GM12878 (cell line): ENCODE results near the gene CCDC34. TPM values are rescaled to one million over a fixed set of nuclear protein-coding genes. Genes with fewer than 3 reads are reported as not detected.

Source experiments
- ATAC-seq: fragments of 200-7000 bp; cut with Tn5 transposase; 3 replicates; pipeline ENCODE4 v1.9.1; 2020; ENCODE audit warnings: mild to moderate bottlenecking, moderate library complexity
- BruUV-seq: library from RNA; stranded (reverse); fragments of 400-500 nt; replicated peaks from 2 replicates; lab custom pipeline; 2021; lab: Mats Ljungman, UMichigan
- CTCF ChIA-PET: fragments of 300-600 bp; sonication (Branson Sonifier 250); formaldehyde crosslinking; extraction: SDS; loops from one replicate; lab custom pipeline; 2021; ENCODE audit warnings: inconsistent platforms; lab: Yijun Ruan, JAX
- POLR2A ChIA-PET: fragments of 350-600 bp; formaldehyde crosslinking; extraction: SDS; loops from one replicate; lab custom pipeline; 2021; ENCODE audit warnings: inconsistent platforms; lab: Charles Lee
- RAD21 ChIA-PET: fragments of 300-600 bp; sonication (Branson Sonifier 250); formaldehyde crosslinking; loops from one replicate; lab custom pipeline; 2023; ENCODE audit warnings: antibody characterized with exemption; ENCODE audit not compliant: unreplicated experiment; lab: Charles Lee
- SMC1A ChIA-PET: fragments of 300-600 bp; sonication (Branson Sonifier 250); formaldehyde crosslinking; loops from one replicate; lab custom pipeline; 2023; ENCODE audit not compliant: unreplicated experiment, uncharacterized antibody; lab: Charles Lee
- DNase-seq: peaks from one replicate; pipeline ENCODE4 v3.0.0-alpha.2; 2011; ENCODE audit warnings: low read depth, low spot score
- FAIRE-seq: peaks from 3 replicates; lab custom pipeline; 2011; peaks lifted over from hg19 to GRCh38; lab: Jason Lieb, UNC
- H2AFZ ChIP-seq: 2 replicates; pipeline ENCODE4 v1.6.0; 2011; ENCODE audit warnings: low read depth, low read length, control low read depth; ENCODE audit not compliant: control insufficient read depth
- H3K27ac ChIP-seq: 2 replicates; pipeline ENCODE4 v1.5.1; 2011; ENCODE audit warnings: control low read depth; ENCODE audit not compliant: control insufficient read depth, insufficient read depth
- H3K27me3 ChIP-seq, 2 experiments: replicated peaks in 1 of 2; 2 replicates each; pipeline versions ENCODE4 v1.6.0 to v1.6.1; 2011; ENCODE audit warnings: low read length in 1 of 2; ENCODE audit not compliant: control insufficient read depth in 2 of 2, insufficient read depth in 2 of 2
- H3K36me3 ChIP-seq, 2 experiments: 2 replicates each; pipeline ENCODE4 v1.5.1; 2011; ENCODE audit warnings: low read length in 1 of 2; ENCODE audit not compliant: control insufficient read depth in 2 of 2, insufficient read depth in 2 of 2
- H3K4me1 ChIP-seq: 2 replicates; pipeline ENCODE4 v1.6.1; 2011; ENCODE audit warnings: mild to moderate bottlenecking, low read length, moderate library complexity, mixed read lengths; ENCODE audit not compliant: control insufficient read depth, insufficient read depth
- H3K4me2 ChIP-seq: 2 replicates; pipeline ENCODE4 v1.6.0; 2011; ENCODE audit warnings: control low read depth; ENCODE audit not compliant: control insufficient read depth, insufficient read depth
- H3K4me3 ChIP-seq: fragments of 200-600 bp; sonication (generic); 2 replicates; pipeline ENCODE4 v1.5.1; 2016
- H3K79me2 ChIP-seq: 2 replicates; pipeline ENCODE4 v1.6.0; 2011; ENCODE audit warnings: low read length; ENCODE audit not compliant: control insufficient read depth, insufficient read depth
- H3K9ac ChIP-seq: 2 replicates; pipeline ENCODE4 v1.8.0; 2011; ENCODE audit warnings: low read length, control low read depth, mixed read lengths; ENCODE audit not compliant: control insufficient read depth, insufficient read depth
- H3K9me3 ChIP-seq: replicated peaks from 3 replicates; pipeline ENCODE4 v1.5.1; 2011; ENCODE audit warnings: mild to moderate bottlenecking, low read length; ENCODE audit not compliant: control insufficient read depth, insufficient read depth
- H4K20me1 ChIP-seq: 2 replicates; pipeline ENCODE4 v1.6.0; 2011; ENCODE audit not compliant: control insufficient read depth, insufficient read depth
- CHD2 ChIP-seq: IDR thresholded peaks from 2 replicates; pipeline ENCODE4 v1.6.1; 2011; ENCODE audit warnings: low read depth, low read length, improper control_type of control experiment, borderline replicate concordance
- MXI1 ChIP-seq: fragments of 150-350 bp; IDR thresholded peaks from 2 replicates; pipeline ENCODE4 v1.6.1; 2011; ENCODE audit warnings: low read depth, mild to moderate bottlenecking, inconsistent platforms, low read length, improper control_type of control experiment
- NFYB ChIP-seq: IDR thresholded peaks from 2 replicates; pipeline ENCODE4 v1.6.1; 2011; ENCODE audit warnings: low read depth, mild to moderate bottlenecking, low read length, improper control_type of control experiment, moderate library complexity; ENCODE audit not compliant: insufficient read depth
- RELA ChIP-seq: fragments of 450-650 bp; IDR thresholded peaks from 2 replicates; pipeline ENCODE4 v1.8.0; 2014; ENCODE audit warnings: borderline replicate concordance; ENCODE audit not compliant: partially characterized antibody
- WGBS: methylation state at CpG from one replicate; pipeline ENCODE4 v1.1.6; 2016; ENCODE audit warnings: low lambda C conversion rate; ENCODE audit not compliant: insufficient replicate concordance, insufficient coverage; ENCODE audit errors: missing lambda C conversion rate; 5-methylcytosine and 5-hydroxymethylcytosine counted together
- in situ Hi-C: fragments of 300-500 bp; cut with MboI; formaldehyde crosslinking; loops from 9 replicates; pipeline ENCODE4 v1.14.3; 2018; ENCODE audit warnings: mixed read lengths
- intact Hi-C: fragments of 100-400 bp; cut with micrococcal nuclease; formaldehyde crosslinking; loops from one replicate; pipeline ENCODE4 v1.14.2; 2022; ENCODE audit not compliant: unreplicated experiment
- polyA plus RNA-seq, 11 experiments: library from polyadenylated mRNA; depleted of rRNA in 4 of 11; unstranded in 6 of 11; stranded (reverse) in 5 of 11; fragments of >200 nt; fragmentation: Nextera tagmentation in 4 of 11; fragmentation: Illumina TruSeq in 1 of 11; extraction: Ambion mirVana in 4 of 11; extraction: Trizol in 1 of 11; gene quantifications; 1 replicate in 1 of 11; 2 replicates in 10 of 11; pipeline versions ENCODE4 v1.2.1 to v1.2.3, GENCODE V29; 2011 to 2016; ENCODE audit warnings: inconsistent platforms in 2 of 11, missing spikeins in 2 of 11, low read depth in 1 of 11
- total RNA-seq, 4 experiments: library from RNA; depleted of rRNA in 3 of 4; stranded (reverse); fragments of >200 nt in 3 of 4; fragmentation: Illumina TruSeq in 1 of 4; extraction: Trizol in 1 of 4; gene quantifications; 2 replicates each; pipeline versions ENCODE4 v1.2.1 to v1.2.3, GENCODE V29; 2013 to 2021
- TF ChIP-seq, protein P1 (sequence below): fragments of 450-650 bp; IDR thresholded peaks from 2 replicates; pipeline ENCODE4 v1.6.1; 2017; ENCODE audit warnings: antibody characterized with exemption, mild to moderate bottlenecking, moderate library complexity
- TF ChIP-seq, protein P2 (sequence below): fragments of 450-650 bp; formaldehyde crosslinking; IDR thresholded peaks from 2 replicates; pipeline ENCODE4 v1.4.0; 2022; ENCODE audit warnings: mild to moderate bottlenecking, moderate library complexity
- TF ChIP-seq, protein P3 (sequence below): fragments of 450-650 bp; IDR thresholded peaks from 2 replicates; pipeline ENCODE4 v1.6.1; 2016; ENCODE audit warnings: mild to moderate bottlenecking
- TF ChIP-seq, protein P4 (sequence below): fragments of 450-650 bp; IDR thresholded peaks from 2 replicates; pipeline ENCODE4 v1.6.1; 2017; ENCODE audit warnings: mild to moderate bottlenecking, moderate library complexity
- TF ChIP-seq, protein P5 (sequence below): IDR thresholded peaks from 2 replicates; pipeline ENCODE4 v1.6.1; 2011; ENCODE audit warnings: borderline replicate concordance, low read depth, mild to moderate bottlenecking, moderate library complexity, mixed read lengths, low read length; ENCODE audit not compliant: insufficient read depth; ENCODE audit errors: extremely low read length

The CCDC34 gene
- total and polyA plus RNA-seq, 10 of the 15 experiments (the other 5 are each of a cell fraction or from before 2014, with no cell fraction given), result 6.2 to 39.1 (median 14.6) TPM

DNA sequence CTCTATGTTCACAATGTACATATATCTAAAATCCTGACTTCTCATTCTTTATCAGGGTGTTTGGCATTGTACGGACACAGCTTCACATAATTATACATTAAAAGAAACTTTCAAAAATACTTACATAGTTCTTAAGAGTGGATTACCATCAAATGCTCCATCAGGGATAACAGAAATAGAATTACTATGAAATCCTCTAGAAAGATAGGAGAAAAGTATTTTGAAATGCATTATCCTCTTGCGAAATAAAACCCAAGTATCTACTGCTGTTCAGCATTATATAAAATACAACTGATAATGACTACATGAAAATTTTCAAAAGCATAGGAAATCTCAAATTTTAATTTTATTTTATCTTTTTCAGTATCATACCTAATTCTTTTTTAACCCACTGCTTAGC lies 17.8 kb upstream of the CCDC34 start (continued):
- TF ChIP-seq, protein P1, sequence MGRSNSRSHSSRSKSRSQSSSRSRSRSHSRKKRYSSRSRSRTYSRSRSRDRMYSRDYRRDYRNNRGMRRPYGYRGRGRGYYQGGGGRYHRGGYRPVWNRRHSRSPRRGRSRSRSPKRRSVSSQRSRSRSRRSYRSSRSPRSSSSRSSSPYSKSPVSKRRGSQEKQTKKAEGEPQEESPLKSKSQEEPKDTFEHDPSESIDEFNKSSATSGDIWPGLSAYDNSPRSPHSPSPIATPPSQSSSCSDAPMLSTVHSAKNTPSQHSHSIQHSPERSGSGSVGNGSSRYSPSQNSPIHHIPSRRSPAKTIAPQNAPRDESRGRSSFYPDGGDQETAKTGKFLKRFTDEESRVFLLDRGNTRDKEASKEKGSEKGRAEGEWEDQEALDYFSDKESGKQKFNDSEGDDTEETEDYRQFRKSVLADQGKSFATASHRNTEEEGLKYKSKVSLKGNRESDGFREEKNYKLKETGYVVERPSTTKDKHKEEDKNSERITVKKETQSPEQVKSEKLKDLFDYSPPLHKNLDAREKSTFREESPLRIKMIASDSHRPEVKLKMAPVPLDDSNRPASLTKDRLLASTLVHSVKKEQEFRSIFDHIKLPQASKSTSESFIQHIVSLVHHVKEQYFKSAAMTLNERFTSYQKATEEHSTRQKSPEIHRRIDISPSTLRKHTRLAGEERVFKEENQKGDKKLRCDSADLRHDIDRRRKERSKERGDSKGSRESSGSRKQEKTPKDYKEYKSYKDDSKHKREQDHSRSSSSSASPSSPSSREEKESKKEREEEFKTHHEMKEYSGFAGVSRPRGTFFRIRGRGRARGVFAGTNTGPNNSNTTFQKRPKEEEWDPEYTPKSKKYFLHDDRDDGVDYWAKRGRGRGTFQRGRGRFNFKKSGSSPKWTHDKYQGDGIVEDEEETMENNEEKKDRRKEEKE, result no peak

DNA sequence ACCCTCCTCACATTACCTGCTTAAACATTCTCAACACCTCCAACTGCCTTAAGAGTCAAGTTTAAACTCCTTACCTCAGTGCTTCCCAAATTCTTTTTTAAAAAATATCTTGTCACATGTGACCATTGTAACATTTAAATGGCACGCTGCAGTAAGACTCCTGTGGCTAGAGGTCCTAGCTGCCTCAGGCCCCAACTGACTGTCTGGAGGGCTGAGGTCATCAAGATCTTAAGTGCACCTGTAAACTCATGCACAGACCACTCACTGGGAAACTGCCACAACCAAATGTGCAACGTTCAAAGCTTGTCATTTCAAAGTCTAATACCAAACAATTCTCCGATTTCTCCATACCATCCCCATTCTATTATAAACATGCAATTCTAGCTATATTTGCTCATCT lies 16.4 kb upstream of the CCDC34 start:
- in situ Hi-C loops, result no loop called here
- TF ChIP-seq CHD2, result no peak
- TF ChIP-seq, protein P2, sequence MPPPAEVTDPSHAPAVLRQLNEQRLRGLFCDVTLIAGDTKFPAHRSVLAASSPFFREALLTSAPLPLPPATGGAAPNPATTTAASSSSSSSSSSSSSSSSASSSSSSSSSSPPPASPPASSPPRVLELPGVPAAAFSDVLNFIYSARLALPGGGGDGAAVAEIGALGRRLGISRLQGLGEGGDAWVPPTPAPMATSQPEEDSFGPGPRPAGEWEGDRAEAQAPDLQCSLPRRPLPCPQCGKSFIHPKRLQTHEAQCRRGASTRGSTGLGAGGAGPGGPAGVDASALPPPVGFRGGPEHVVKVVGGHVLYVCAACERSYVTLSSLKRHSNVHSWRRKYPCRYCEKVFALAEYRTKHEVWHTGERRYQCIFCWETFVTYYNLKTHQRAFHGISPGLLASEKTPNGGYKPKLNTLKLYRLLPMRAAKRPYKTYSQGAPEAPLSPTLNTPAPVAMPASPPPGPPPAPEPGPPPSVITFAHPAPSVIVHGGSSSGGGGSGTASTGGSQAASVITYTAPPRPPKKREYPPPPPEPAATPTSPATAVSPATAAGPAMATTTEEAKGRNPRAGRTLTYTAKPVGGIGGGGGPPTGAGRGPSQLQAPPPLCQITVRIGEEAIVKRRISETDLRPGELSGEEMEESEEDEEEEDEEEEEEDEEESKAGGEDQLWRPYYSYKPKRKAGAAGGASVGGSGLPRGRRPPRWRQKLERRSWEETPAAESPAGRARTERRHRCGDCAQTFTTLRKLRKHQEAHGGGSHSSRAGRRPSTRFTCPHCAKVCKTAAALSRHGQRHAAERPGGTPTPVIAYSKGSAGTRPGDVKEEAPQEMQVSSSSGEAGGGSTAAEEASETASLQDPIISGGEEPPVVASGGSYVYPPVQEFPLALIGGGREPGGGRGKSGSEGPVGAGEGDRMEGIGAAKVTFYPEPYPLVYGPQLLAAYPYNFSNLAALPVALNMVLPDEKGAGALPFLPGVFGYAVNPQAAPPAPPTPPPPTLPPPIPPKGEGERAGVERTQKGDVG (CRISPR knock-in tag), result no peak
- no peak for TF ChIP-seq MXI1
- TF ChIP-seq, protein P3, sequence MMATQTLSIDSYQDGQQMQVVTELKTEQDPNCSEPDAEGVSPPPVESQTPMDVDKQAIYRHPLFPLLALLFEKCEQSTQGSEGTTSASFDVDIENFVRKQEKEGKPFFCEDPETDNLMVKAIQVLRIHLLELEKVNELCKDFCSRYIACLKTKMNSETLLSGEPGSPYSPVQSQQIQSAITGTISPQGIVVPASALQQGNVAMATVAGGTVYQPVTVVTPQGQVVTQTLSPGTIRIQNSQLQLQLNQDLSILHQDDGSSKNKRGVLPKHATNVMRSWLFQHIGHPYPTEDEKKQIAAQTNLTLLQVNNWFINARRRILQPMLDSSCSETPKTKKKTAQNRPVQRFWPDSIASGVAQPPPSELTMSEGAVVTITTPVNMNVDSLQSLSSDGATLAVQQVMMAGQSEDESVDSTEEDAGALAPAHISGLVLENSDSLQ, result no peak
- no peak for TF ChIP-seq NFYB
- TF ChIP-seq, protein P4, sequence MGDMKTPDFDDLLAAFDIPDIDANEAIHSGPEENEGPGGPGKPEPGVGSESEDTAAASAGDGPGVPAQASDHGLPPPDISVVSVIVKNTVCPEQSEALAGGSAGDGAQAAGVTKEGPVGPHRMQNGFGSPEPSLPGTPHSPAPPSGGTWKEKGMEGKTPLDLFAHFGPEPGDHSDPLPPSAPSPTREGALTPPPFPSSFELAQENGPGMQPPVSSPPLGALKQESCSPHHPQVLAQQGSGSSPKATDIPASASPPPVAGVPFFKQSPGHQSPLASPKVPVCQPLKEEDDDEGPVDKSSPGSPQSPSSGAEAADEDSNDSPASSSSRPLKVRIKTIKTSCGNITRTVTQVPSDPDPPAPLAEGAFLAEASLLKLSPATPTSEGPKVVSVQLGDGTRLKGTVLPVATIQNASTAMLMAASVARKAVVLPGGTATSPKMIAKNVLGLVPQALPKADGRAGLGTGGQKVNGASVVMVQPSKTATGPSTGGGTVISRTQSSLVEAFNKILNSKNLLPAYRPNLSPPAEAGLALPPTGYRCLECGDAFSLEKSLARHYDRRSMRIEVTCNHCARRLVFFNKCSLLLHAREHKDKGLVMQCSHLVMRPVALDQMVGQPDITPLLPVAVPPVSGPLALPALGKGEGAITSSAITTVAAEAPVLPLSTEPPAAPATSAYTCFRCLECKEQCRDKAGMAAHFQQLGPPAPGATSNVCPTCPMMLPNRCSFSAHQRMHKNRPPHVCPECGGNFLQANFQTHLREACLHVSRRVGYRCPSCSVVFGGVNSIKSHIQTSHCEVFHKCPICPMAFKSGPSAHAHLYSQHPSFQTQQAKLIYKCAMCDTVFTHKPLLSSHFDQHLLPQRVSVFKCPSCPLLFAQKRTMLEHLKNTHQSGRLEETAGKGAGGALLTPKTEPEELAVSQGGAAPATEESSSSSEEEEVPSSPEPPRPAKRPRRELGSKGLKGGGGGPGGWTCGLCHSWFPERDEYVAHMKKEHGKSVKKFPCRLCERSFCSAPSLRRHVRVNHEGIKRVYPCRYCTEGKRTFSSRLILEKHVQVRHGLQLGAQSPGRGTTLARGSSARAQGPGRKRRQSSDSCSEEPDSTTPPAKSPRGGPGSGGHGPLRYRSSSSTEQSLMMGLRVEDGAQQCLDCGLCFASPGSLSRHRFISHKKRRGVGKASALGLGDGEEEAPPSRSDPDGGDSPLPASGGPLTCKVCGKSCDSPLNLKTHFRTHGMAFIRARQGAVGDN, result no peak
- no peak for TF ChIP-seq RELA
- TF ChIP-seq, protein P5, sequence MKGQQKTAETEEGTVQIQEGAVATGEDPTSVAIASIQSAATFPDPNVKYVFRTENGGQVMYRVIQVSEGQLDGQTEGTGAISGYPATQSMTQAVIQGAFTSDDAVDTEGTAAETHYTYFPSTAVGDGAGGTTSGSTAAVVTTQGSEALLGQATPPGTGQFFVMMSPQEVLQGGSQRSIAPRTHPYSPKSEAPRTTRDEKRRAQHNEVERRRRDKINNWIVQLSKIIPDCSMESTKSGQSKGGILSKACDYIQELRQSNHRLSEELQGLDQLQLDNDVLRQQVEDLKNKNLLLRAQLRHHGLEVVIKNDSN, result no peak

More for the DNA sequence above, 16.4 kb upstream of the CCDC34 start:
- Histone ChIP-seq H3K36me3 (no peaks in the 10 kb centered on the region), H3K4me2 (no peak overlapping the region), H2AFZ (no peak overlapping the region), H4K20me1 (no peaks in the 10 kb centered on the region), H3K79me2 (no peaks in the 10 kb centered on the region), H3K4me1 (no peaks in the 10 kb centered on the region), H3K27ac (no peak overlapping the region), H3K9ac (no peak overlapping the region), H3K27me3 (no peaks in the 10 kb centered on the region; a peak in 1 of 4 replicates), H3K4me3 (no peak overlapping the region), H3K9me3 (no peaks in the 10 kb centered on the region)
- ChIA-PET RAD21 (no interaction called here), CTCF (no interaction called here), SMC1A (interaction anchor here (0.9 kb wide), 1 partner anchor 10 kb away, joined by 3 read pairs; no protein-coding TSS in a partner anchor), POLR2A (no interaction called here)
- no peak for FAIRE-seq
- 60% methylated on average over 3 of the region's 3 CpGs for WGBS
- no peak for DNase-seq
- intact Hi-C loops, result no loop called here
- ATAC-seq, result no peak
- BruUV-seq, result no TSS peak
